HCT116 (cell line): Measurements from ENCODE around the gene MALRD1.

ENCODE experiments used
- CTCF ChIP-seq, 3 experiments: fragments of 200-600 bp in 1 of 3; sonication (generic) in 1 of 3; IDR thresholded peaks in 2 of 3; conservative IDR thresholded peaks in 1 of 3; 2 replicates each; pipeline ENCODE4 v1.5.1; 2012 to 2017; ENCODE audit warnings: low read depth in 2 of 3, low read length in 2 of 3, antibody characterized with exemption in 1 of 3, borderline replicate concordance in 1 of 3, control low read depth in 1 of 3, mild to moderate bottlenecking in 1 of 3, mixed read lengths in 1 of 3, mixed run types in 1 of 3, moderate library complexity in 1 of 3; ENCODE audit not compliant: insufficient read depth in 1 of 3
- JUND ChIP-seq: IDR thresholded peaks from 2 replicates; pipeline ENCODE4 v1.6.1; 2012
- POLR2AphosphoS5 ChIP-seq: IDR thresholded peaks from 2 replicates; pipeline ENCODE4 v1.6.1; 2011; ENCODE audit warnings: mild to moderate bottlenecking, low read depth, low read length, moderate library complexity
- RAD21 ChIP-seq: IDR thresholded peaks from 2 replicates; pipeline ENCODE4 v1.6.1; 2012; ENCODE audit warnings: low read depth, mild to moderate bottlenecking

GRCh38 chr10:19654576-19654975, 606.0 kb downstream of the MALRD1 start:
- TF ChIP-seq POLR2AphosphoS5 (no peak), CTCF (IDR thresholded peaks at IDR 0.05 in 2 of 3, conservative IDR thresholded peaks at IDR 0.05 in 1 of 3; ENCODE audit: borderline replicate concordance in 1 of 3, insufficient read depth in 1 of 3, low read depth in 2 of 3, low read length in 2 of 3) (no peak), JUND (no peak), RAD21 (no peak)
